K562 (cell line): ENCODE measurements around the gene ABLIM2. TPM values are rescaled to one million over a fixed set of nuclear protein-coding genes. Genes with fewer than 3 reads are reported as not detected.

ENCODE experiments used
- ATAC-seq: fragments of 200-7000 bp; cut with Tn5 transposase; 3 replicates; pipeline ENCODE4 v1.9.1; 2020; ENCODE audit warnings: moderate library complexity
- BruUV-seq: library from RNA; stranded (reverse); fragments of 400-500 nt; replicated peaks from 2 replicates; lab custom pipeline; 2021; lab: Mats Ljungman, UMichigan
- CTCF ChIA-PET: fragments of 300-600 bp; formaldehyde crosslinking; extraction: SDS; loops from one replicate; lab custom pipeline; 2021; ENCODE audit warnings: low intra/inter-chr PET ratio; lab: Yijun Ruan, JAX
- POLR2A ChIA-PET: fragments of 300-600, 350-650 bp; sonication (Branson Sonifier 250); formaldehyde crosslinking; extraction: SDS; loops from one replicate; lab custom pipeline; 2021; ENCODE audit warnings: antibody characterized with exemption, inconsistent platforms; lab: Yijun Ruan, JAX
- DNase-seq, 4 experiments: peaks; one replicate each; pipeline versions ENCODE4 v3.0.0 to v3.0.0-alpha.2; 2011 to 2018; ENCODE audit warnings: low spot score in 3 of 4, mixed read lengths in 3 of 4; ENCODE audit errors: extremely low read depth in 1 of 4
- FAIRE-seq: peaks from 2 replicates; lab custom pipeline; 2011; peaks lifted over from hg19 to GRCh38; lab: Jason Lieb, UNC
- H2AFZ ChIP-seq: 2 replicates; pipeline ENCODE4 v1.6.0; 2011; ENCODE audit warnings: low read depth, low read length, control low read depth, inconsistent platforms
- H3K27ac ChIP-seq: fragments of 200-600 bp; 3 replicates; pipeline ENCODE4 v1.8.0; 2011; ENCODE audit warnings: low read depth, mild to moderate bottlenecking, control low read depth, inconsistent platforms, low read length, moderate library complexity, mixed read lengths; ENCODE audit errors: extremely low read depth
- H3K27me3 ChIP-seq, 2 experiments: fragments of 300-600 bp in 1 of 2; 2 replicates in 1 of 2; 3 replicates in 1 of 2; pipeline versions ENCODE4 v1.6.0 to v1.8.0; 2011; ENCODE audit warnings: inconsistent platforms in 2 of 2, low read length in 2 of 2, mild to moderate bottlenecking in 1 of 2, mixed read lengths in 1 of 2, moderate library complexity in 1 of 2; ENCODE audit not compliant: control insufficient read depth in 2 of 2, insufficient read depth in 2 of 2
- H3K36me3 ChIP-seq: fragments of 300-600 bp; 3 replicates; pipeline ENCODE4 v1.8.0; 2011; ENCODE audit warnings: mild to moderate bottlenecking, low read length, inconsistent platforms; ENCODE audit not compliant: control insufficient read depth, insufficient read depth
- H3K4me1 ChIP-seq, 2 experiments: fragments of 200-600 bp in 1 of 2; replicated peaks in 1 of 2; 2 replicates in 1 of 2; 3 replicates in 1 of 2; pipeline versions ENCODE4 v1.5.1 to v1.8.0; 2011; ENCODE audit warnings: inconsistent platforms in 2 of 2, low read length in 2 of 2, mild to moderate bottlenecking in 1 of 2, mixed read lengths in 1 of 2, moderate library complexity in 1 of 2; ENCODE audit not compliant: control insufficient read depth in 2 of 2, insufficient read depth in 2 of 2
- H3K4me2 ChIP-seq: 2 replicates; pipeline ENCODE4 v1.6.1; 2011; ENCODE audit warnings: low read length, control low read depth, inconsistent platforms, mixed read lengths; ENCODE audit not compliant: insufficient read depth
- H3K4me3 ChIP-seq: fragments of 200-600 bp; sonication (generic), shearing (Covaris generic); 2 replicates; pipeline ENCODE4 v1.5.1; 2016; ENCODE audit warnings: control low read depth, inconsistent platforms
- H3K79me2 ChIP-seq: fragments of 200-600 bp; 3 replicates; pipeline ENCODE4 v1.8.0; 2011; ENCODE audit warnings: low read length, inconsistent platforms; ENCODE audit not compliant: control insufficient read depth, insufficient read depth
- H3K9ac ChIP-seq, 2 experiments: 2 replicates each; pipeline versions ENCODE4 v1.6.0 to v1.6.1; 2011; ENCODE audit warnings: low read depth in 2 of 2, low read length in 2 of 2, control low read depth in 1 of 2, inconsistent platforms in 1 of 2, mild to moderate bottlenecking in 1 of 2, mixed read lengths in 1 of 2; ENCODE audit not compliant: insufficient read depth in 1 of 2
- H3K9me1 ChIP-seq: one replicate; pipeline ENCODE4 v1.6.0; 2011; ENCODE audit warnings: inconsistent platforms, mild to moderate bottlenecking, low read length, moderate library complexity; ENCODE audit not compliant: control insufficient read depth, insufficient read depth
- H3K9me3 ChIP-seq: replicated peaks from 2 replicates; pipeline ENCODE4 v1.5.1; 2011; ENCODE audit warnings: low read depth, low read length, inconsistent platforms; ENCODE audit not compliant: control insufficient read depth, insufficient read depth
- H4K20me1 ChIP-seq: replicated peaks from 2 replicates; pipeline ENCODE4 v1.6.1; 2011; ENCODE audit warnings: low read length, inconsistent platforms, mixed read lengths; ENCODE audit not compliant: control insufficient read depth, insufficient read depth
- E2F4 ChIP-seq: sonication (generic); formaldehyde crosslinking; IDR thresholded peaks from 2 replicates; pipeline ENCODE4 v1.8.0; 2022; ENCODE audit warnings: mild to moderate bottlenecking, low read depth, missing genetic modification reagents
- GTF2F1 ChIP-seq: IDR thresholded peaks from 2 replicates; pipeline ENCODE4 v1.6.1; 2011; ENCODE audit warnings: low read depth, low read length, improper control_type of control experiment
- KAT7 ChIP-seq: sonication (generic); formaldehyde crosslinking; IDR thresholded peaks from 2 replicates; pipeline ENCODE4 v1.8.0; 2022; ENCODE audit warnings: missing genetic modification reagents, mild to moderate bottlenecking, borderline replicate concordance
- MBD2 ChIP-seq: sonication (generic); IDR thresholded peaks from 2 replicates; pipeline ENCODE4 v1.6.1; 2016; ENCODE audit warnings: low read depth, borderline replicate concordance
- MCM2 ChIP-seq: fragments of 450-650 bp; IDR thresholded peaks from 2 replicates; pipeline ENCODE4 v1.6.1; 2017; ENCODE audit warnings: low read depth, mild to moderate bottlenecking
- NCOR1 ChIP-seq: fragments of 450-650 bp; IDR thresholded peaks from 2 replicates; pipeline ENCODE4 v1.6.1; 2016; ENCODE audit warnings: mild to moderate bottlenecking, moderate library complexity
- PREB ChIP-seq: sonication (generic); formaldehyde crosslinking; IDR thresholded peaks from 2 replicates; pipeline ENCODE4 v1.8.1; 2023; ENCODE audit warnings: mild to moderate bottlenecking, missing genetic modification reagents
- SIX5 ChIP-seq, 2 experiments: IDR thresholded peaks; 2 replicates each; pipeline ENCODE4 v1.6.1; 2011; ENCODE audit warnings: low read length in 2 of 2, borderline replicate concordance in 1 of 2, low read depth in 1 of 2, mild to moderate bottlenecking in 1 of 2, moderate library complexity in 1 of 2; ENCODE audit not compliant: insufficient read depth in 1 of 2
- ZBED1 ChIP-seq: IDR thresholded peaks from 2 replicates; pipeline ENCODE4 v1.6.1; 2014
- ZFPM2 ChIP-seq: fragments of 250-450 bp; sonication (Bioruptor Pico); IDR thresholded peaks from 2 replicates; pipeline ENCODE4 v1.5.1; 2022; ENCODE audit warnings: mild to moderate bottlenecking
- ZNF124 ChIP-seq: sonication (generic); formaldehyde crosslinking; IDR thresholded peaks from 2 replicates; pipeline ENCODE4 v1.8.1; 2022; ENCODE audit warnings: missing genetic modification reagents
- ZNF551 ChIP-seq: fragments of 250-450 bp; sonication (Bioruptor Pico); IDR thresholded peaks from 2 replicates; pipeline ENCODE4 v1.5.0; 2021; ENCODE audit warnings: mild to moderate bottlenecking, moderate library complexity
- ZNF764 ChIP-seq: fragments of 250-450 bp; sonication (Bioruptor Pico); IDR thresholded peaks from 2 replicates; pipeline ENCODE4 v1.4.0; 2020; ENCODE audit warnings: low read depth, mild to moderate bottlenecking, moderate library complexity
- WGBS: fragments of 100-300 bp; shearing (Covaris generic); methylation state at CpG from one replicate; pipeline ENCODE4 v1.1.6; 2016; ENCODE audit warnings: low coverage, mixed read lengths; ENCODE audit not compliant: insufficient coverage; ENCODE audit errors: missing lambda C conversion rate; 5-methylcytosine and 5-hydroxymethylcytosine counted together
- in situ Hi-C: fragments of 300-500 bp; cut with MboI; formaldehyde crosslinking; loops from 4 replicates; pipeline ENCODE4 v1.15.0; 2018; ENCODE audit warnings: inconsistent platforms, mixed read lengths
- intact Hi-C: fragments of 100-400 bp; cut with micrococcal nuclease; formaldehyde crosslinking; loops from 2 replicates; pipeline ENCODE4 v1.14.2; 2022
- polyA plus RNA-seq, 8 experiments: library from polyadenylated mRNA; depleted of rRNA in 4 of 8; stranded (reverse) in 5 of 8; unstranded in 3 of 8; fragments of >200 nt; fragmentation: Nextera tagmentation in 2 of 8; fragmentation: Illumina TruSeq in 1 of 8; extraction: Ambion mirVana in 2 of 8; extraction: Trizol in 1 of 8; gene quantifications; 2 replicates each; pipeline versions ENCODE4 v1.2.1 to v1.2.3, GENCODE V29; 2011 to 2014; ENCODE audit warnings: inconsistent platforms in 1 of 8, missing spikeins in 1 of 8
- total RNA-seq, 7 experiments: library from RNA; depleted of rRNA in 6 of 7; stranded (reverse); fragments of >200 nt in 6 of 7; fragmentation: Illumina TruSeq in 2 of 7; extraction: Trizol in 2 of 7; gene quantifications; 2 replicates each; pipeline versions ENCODE4 v1.2.1 to v1.2.3, GENCODE V29; 2011 to 2021; ENCODE audit warnings: low replicate concordance in 1 of 7

Gene ABLIM2
- total and polyA plus RNA-seq, 9 of the 15 experiments (the other 6 are each of a cell fraction or from before 2014, with no cell fraction given), result not detected

GRCh38 chr4:8184061-8184460 lies 25.4 kb upstream of the ABLIM2 start:
- ATAC-seq (no peak), FAIRE-seq (no peak), DNase-seq (no peak)
- H3K4me1 ChIP-seq, result peaks cover 2 to 31% of the 10 kb centered on the region in 2 experiments; a peak in 2 of 5 replicates
- H3K27ac ChIP-seq, result no peak overlapping the region
- H3K36me3 ChIP-seq, result no peaks in the 10 kb centered on the region
- no peaks in the 10 kb centered on the region for H3K79me2 ChIP-seq
- in situ Hi-C loops, result no loop called here
- 25% methylated on average over 4 of the region's 4 CpGs for WGBS
- no TSS peak for BruUV-seq
- peaks cover 10% of the 10 kb centered on the region for H4K20me1 ChIP-seq
- intact Hi-C loops, result no loop called here
- no peaks in the 10 kb centered on the region for H3K9me1 ChIP-seq
- H3K27me3 ChIP-seq, result peaks cover 5 to 36% of the 10 kb centered on the region in 2 experiments; a peak in 3 of 5 replicates
- TF ChIP-seq SIX5 (IDR thresholded peaks at IDR 0.05; ENCODE audit: borderline replicate concordance in 1 of 2, insufficient read depth in 1 of 2, low read depth in 1 of 2, low read length in 2 of 2) (no peak), ZFPM2 (CRISPR knock-in tag) (no peak), PREB (no peak), KAT7 (CRISPR knock-in tag) (no peak), NCOR1 (no peak), MCM2 (no peak), GTF2F1 (no peak), ZNF764 (CRISPR knock-in tag) (no peak), ZNF124 (CRISPR knock-in tag) (no peak), MBD2 (no peak), ZBED1 (no peak), E2F4 (no peak), ZNF551 (no peak)
- TF ChIP-seq, all 486 proteins: peak for 0
- H3K9me3 ChIP-seq, result no peaks in the 10 kb centered on the region; the same call in 1 of the 2 replicates
- ChIA-PET POLR2A (no interaction called here), CTCF (no interaction called here)
- H2AFZ ChIP-seq, result no peak overlapping the region
- H3K4me2 ChIP-seq, result no peak overlapping the region
- H3K4me3 ChIP-seq, result no peak overlapping the region
- H3K9ac ChIP-seq, result no peak overlapping the region
